HG03097 (cell line): ENCODE results near the gene SLAMF9.

Source experiments
- ATAC-seq: cut with Tn5 transposase; IDR thresholded peaks from one replicate; pipeline ENCODE4 v1.9.1; 2021; ENCODE audit not compliant: unreplicated experiment, low FRiP score

SLAMF9 gene

GRCh38 chr1:159977364-159978106 is 23.5 kb upstream of the SLAMF9 start:
- no peak for ATAC-seq

- no peak for ATAC-seq
Measured at GRCh38 chr1:159974350-159974965, 20.4 kb upstream of the SLAMF9 start.

DNA sequence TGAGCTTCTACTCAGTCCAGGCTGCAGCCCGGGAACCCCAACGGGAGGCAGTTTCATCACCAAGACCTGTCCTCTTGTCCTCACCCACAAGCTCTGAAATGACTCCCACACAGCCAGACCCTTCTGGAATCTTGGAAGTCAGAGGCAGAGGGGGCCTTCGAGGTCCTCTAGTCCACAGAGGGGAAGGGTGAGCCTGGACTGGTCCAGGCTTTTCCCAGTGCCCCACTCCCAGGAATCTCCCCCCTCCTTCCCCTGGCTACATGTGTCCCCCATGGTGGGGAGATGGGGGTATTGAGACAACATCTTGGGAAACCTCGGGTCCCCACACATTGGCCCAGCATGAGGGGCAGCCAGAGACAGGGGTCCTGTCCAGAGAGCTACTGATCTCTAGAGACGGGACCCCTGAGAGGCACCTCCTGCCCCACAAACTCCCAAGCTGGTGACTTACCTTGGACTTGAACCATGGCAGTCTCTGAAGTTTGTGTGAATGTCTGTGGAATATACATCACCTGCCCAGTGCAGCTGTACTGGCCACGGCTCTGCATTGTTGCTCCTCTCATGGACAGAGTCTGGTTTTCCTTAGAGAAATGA is 19.4 kb upstream of the SLAMF9 start:
- no peak for ATAC-seq

GRCh38 chr1:159972443-159973205 is 18.6 kb upstream of the SLAMF9 start:
- no peak for ATAC-seq

DNA sequence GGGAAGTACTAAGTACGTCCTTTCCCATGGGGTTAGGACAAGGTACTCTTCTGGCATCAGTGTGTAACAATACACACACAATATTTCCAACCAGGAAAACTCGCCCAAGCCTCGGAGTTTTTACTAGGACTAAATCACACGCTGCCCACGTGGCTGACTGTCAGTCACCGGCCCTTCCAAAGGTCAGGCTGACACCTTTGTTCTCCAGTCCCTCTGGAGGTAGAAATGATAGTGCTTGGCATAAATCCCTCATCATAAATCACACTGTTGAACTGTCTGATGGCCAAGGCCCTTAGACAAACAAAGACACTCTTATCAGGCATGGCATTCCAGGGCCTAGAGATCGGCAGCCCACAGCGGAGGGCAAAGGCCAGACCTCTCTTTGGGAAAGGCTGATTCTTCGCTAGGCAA is 16.9 kb upstream of the SLAMF9 start:
- ATAC-seq, result no peak

DNA sequence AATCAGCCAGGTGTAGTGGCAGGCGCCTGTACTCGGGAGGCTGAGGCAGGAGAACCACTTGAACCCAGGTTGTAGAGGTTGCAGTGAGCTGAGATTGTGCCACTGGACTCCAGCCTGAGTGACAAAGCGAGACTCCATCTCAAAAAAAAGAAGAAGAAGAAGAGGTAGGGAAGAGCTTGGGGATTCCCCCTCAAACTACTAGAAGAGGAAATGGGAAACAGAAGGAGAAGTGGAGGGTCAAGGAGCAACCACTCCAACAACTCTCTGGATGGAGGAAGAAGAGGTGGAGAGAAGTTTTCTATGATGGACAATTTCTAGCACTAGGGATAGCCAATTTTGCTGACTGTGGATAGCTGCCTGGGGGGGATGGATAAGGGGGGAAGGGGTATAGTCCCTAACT is 14.9 kb upstream of the SLAMF9 start:
- ATAC-seq, result no peak

GRCh38 chr1:159965263-159965662 is 11.2 kb upstream of the SLAMF9 start:
- ATAC-seq, result no peak

GRCh38 chr1:159964144-159964543 is 10.1 kb upstream of the SLAMF9 start:
- no peak for ATAC-seq

DNA sequence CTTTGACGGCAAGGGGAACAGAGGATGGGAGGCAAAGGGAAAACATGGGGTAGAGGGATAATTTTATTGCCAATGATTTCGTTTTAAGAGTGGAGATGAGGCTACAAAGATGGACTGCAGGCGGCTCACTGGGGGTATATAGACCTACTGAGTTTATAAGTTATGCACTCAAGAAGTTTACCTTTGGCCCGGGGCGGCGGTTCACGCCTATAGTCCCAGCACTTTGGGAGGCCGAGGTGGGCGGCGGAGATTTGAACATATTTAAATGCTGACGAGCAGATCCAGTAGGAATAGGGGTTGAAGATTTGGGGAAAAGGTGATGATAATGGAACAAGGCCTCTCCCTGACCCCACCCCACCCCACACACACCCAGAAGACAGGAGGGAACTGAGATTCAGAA is 8.1 kb upstream of the SLAMF9 start:
- no peak for ATAC-seq

GRCh38 chr1:159961636-159962035 is 7.6 kb upstream of the SLAMF9 start:
- ATAC-seq, result no peak

GRCh38 chr1:159960721-159961381 is 6.8 kb upstream of the SLAMF9 start:
- ATAC-seq, result no peak

DNA sequence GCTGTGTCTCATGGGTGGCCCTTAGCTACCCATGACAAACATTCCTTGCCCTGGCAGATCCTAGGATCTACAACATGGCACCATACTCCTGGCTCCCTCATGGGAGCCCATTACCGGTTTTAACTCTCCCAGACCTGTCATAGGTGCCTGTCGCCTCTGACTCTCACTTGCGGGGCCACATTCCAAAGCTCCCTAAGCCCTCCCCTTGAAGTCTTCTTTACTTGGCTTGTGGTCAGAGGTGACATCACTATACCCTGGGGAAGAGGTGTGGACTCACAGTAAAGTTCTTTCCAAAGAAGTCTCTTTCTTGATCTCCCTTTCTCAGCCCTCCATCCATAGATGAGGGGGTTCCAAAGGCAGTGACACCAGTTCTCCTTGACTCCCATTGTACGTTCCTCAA is 5.4 kb upstream of the SLAMF9 start:
- ATAC-seq, result no peak

DNA sequence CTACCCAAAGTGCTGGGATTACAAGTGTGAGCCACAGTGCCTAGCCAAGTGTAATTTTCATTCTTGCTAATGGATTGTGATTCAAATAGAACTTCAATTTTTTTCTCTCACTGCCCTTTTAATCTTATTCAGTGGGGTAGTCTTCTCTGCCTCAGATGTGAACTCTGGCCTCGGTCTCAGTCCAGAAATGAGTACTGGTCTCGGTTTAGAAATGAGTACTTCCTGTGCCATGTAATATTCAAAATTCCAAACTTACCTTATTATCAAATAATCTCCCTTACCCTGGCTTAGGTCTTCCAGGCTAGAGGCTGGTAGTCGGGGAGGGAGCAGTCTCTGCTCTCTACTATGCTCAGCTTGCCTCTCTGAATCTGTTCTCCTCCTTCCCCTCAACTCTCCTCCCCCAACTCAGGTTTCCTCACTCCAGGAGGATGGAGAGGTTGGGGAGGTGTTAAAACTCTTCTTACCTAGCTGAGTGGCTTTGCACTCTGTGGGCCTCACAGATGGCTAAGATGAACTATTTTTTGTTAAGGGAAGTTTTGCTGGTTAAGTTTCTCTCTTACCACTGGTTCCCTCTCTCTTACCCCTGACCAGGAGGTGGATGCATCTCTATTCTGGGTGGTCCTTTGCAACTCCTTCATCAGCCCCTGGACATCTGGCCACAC is 4.8 kb upstream of the SLAMF9 start:
- no peak for ATAC-seq

GRCh38 chr1:159957824-159958268 is 3.8 kb upstream of the SLAMF9 start:
- no peak for ATAC-seq

DNA sequence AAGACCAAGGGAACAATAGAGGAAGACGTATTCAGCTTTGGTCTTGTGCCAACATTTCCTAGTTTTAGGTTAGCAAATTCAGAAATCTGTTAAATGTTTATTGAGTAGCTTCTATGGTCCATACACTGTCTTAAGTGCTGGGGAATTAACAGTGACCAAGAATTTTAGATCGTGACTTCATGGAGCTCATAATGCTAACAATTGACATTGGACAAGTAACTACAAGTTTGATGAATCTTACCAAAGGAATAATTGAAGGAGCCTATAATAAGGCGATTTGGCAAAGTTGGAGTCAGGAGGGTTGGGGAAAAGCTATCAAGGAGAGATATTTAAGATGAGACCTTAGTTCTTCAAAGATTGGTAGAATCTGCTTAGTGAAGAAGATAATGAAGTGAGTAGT is 1.4 kb upstream of the SLAMF9 start:
- no peak for ATAC-seq

DNA sequence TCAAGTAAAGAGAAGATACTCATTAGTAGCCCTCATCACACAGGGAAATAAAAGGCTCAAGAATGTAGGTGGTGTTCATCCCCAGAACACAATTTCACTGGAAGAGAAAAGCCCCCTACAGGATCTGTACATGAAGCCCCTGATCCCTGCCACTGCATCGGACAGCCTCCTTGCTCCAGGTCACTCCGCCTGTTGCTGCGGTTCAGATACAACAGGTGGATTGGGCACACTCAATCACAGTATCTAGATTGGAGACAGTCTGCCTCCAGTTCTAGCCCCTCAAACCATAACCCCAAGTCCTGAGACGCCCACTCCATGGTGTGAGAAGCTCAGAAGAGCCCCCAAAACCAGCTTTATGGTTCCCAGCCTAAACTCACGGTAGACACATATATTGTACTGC is 1.1 kb downstream of the SLAMF9 start:
- ATAC-seq, result no peak

- no peak for ATAC-seq
Measured at GRCh38 chr1:159951551-159951950, 2.5 kb downstream of the SLAMF9 start.

DNA sequence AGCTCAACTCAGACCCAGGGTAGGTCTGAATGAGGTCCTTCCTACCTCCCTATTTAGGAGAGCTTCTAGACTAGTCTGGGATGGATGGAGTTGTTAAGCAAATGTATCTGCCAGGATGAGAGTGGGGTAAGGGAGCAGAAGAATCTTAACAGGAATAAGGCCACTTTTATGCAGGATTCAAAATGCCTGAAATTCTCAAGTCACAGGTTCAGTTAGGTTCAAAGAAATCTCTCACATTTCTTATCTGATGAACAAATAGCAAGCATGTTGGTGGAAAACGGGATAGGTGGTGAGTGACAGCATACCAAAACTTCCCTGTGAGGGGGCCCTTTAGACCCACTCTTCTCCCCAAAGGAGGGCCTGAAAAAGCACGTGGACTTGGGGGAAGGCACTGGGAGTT is 3.0 kb downstream of the SLAMF9 start:
- ATAC-seq, result no peak

DNA sequence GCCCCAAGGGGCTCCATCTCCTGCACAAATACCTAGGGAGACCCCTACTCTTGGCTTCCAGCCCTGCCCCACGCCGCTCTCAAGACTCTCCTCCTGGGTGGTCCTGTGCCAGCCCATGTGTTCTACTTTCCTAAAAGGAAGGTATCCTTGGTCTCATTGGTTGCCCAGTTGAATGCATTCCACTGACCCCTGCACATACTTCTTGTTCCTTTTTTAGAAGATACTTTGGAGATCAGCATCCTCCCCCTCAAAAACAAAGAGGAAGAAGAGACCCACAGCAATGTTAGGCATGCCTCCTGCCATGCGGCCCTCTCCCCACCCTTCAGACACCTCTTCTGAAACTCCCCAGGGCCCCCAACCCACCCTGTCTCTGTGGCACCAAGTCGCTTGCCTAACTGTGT is 4.1 kb downstream of the SLAMF9 start:
- no peak for ATAC-seq

DNA sequence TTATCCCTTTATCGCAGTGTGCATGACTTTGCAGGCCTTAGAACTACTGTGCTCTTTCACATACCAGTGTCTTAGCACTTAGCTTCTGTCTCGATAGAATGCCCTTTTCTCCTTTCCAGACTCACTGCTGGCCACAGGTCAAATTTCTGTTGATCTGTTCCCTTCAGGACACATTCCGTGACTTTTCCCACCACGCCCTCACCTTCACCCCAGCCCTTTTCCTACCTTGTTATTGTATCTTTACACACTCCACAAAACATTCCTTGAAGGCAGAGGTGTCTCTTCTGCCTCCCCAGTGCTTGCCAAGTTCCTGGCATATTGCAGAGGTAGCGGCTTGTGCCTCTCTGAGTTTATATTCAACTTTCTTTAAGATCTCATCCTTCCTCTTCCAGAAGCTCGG is 4.9 kb downstream of the SLAMF9 start:
- ATAC-seq, result no peak
